LoVo (cell line): Measurements from ENCODE around the gene IQGAP1.
A peak's percentile ranks its signal among the peaks of the same experiment; 100 is the strongest.

Experiments
- DNase-seq: peaks from one replicate; pipeline ENCODE4 v3.0.0-alpha.2; 2016; ENCODE audit warnings: low spot score

Gene IQGAP1

DNA sequence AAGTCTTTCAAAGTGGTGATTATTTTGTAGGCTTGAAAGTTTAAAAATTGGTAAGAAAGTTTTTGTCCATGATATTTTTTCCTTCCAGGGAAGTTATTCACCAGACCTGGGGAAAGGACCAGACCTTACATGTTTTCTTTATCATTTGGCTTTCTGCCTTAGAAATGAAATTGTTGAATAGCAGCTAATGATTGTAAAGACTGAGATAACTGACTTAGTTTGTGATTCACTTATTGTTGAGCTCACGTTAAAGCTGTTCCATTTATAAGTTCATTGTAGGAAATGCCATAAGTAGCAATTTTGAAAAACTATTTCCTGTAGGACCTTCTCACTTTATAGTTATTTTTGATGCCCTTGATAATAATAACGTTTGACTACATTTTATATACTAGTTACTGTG lies 51.9 kb downstream of the IQGAP1 start:
- DNase-seq, result no peak

DNA sequence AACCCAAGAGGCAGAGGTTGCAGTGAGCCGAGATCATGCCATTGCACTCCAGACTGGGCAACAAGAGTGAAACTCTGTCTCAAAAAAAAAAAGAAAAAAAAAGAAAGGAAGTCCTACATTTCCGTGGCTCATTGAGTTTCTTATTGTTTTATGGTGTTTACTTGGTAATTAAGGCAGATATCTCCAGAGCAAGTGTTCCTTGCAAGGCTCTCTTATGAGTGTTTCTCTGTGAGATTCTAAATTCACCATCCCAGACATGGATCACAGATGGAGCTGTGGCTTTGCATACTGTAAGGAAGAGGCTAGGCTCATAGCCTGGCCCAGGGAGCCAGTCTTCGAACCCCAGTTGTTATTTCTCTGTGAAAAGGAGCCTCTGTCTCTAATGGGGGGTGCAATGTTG lies 53.0 kb downstream of the IQGAP1 start:
- DNase-seq, result no peak

DNA sequence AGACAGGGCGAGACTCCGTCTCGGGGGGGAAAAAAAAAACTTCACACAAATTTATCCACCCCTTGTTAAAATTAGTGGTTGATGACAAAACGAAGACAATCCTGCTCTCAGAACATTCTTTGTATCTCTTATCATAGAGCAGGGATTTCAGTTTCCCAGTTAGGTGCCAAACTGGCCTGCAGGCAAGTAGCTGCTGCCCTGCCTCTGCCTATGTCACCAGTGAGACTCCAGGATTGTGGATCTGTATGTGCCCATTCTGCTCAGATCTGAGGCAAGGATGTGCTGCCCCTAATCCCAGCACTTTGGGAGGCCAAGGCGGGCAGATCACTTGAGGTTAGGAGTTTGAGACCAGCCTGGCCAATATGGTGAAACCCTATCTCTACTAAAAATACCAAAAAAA lies 54.4 kb downstream of the IQGAP1 start:
- DNase-seq, result no peak

DNA sequence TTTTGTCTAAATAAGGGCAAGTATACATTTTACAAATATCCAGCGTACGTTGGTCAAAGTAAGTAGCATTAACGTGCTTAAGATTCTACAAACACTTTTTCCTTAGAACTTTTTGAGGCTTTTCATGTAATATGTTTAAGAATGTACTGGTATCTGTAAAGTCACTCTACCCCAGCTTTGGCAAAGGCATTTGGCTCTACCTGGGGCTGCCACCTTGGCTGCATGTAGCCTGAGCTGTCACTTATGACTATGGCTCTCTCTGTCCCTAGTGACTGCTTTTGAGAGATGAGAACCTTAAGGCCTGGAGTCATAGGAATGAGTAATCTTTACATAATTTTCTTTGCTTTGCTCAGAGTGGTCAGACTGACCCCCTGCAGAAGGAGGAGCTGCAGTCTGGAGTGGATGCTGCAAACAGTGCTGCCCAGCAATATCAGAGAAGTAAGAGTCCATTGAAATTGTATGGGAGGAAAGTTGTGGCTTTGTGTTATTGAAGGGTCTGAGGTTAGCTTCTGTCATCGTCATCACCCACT lies 61.2 kb downstream of the IQGAP1 start:
- DNase-seq, result no peak

DNA sequence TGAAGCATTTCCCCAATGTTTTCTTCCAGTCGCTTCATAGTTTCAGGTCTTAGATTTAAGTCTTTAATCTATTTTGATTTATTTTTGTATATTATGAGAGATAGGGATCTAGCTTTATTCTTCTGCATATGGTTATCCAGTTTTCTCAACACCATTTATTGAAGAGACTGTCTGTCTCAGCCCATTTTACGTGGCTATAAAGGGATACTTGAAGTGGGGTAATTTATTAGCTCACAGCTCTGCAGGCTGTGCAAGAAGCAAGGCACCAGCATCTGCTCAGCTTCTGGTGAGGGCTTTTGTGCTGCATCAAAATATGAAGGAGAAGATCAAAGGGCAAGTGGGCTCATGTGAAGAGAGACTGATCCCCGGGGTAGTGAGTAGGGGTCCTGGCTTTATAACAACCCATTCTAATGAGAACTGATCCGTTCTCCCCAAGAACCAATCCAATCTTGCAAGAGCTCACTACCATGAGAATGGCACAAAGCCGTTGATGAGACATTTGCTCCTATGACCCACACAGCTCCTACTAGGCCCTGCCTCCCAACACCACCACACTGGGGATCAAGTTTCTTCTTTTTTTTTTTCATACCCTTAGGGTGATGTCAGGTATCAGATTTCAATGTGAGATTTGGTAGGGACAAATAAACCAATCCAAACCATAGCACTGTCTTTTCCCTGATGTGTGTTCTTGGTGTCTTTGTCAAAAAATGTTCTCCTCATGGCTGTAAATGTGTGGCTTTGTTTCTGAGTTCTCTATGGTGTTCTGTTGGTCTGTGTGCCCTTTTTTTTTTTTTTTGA lies 63.2 kb downstream of the IQGAP1 start:
- no peak for DNase-seq

DNA sequence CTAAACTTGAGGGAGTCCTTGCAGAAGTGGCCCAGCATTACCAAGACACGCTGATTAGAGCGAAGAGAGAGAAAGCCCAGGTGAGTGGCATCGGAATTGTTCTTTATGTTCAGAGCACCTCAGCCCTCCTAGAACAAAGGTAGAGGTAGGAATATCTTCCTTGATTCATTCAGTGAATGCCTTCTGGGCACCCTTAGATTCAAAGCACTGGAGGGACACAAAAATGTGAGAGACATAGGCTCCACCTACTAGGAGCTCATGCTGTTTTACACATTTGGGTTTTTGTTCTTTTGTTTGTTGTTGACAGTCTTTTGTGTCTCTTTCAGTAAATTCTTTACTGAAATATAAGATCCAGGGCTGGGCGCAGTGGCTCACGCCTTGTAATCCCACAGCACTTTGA lies 68.2 kb downstream of the IQGAP1 start:
- DNase-seq, result no peak

DNA sequence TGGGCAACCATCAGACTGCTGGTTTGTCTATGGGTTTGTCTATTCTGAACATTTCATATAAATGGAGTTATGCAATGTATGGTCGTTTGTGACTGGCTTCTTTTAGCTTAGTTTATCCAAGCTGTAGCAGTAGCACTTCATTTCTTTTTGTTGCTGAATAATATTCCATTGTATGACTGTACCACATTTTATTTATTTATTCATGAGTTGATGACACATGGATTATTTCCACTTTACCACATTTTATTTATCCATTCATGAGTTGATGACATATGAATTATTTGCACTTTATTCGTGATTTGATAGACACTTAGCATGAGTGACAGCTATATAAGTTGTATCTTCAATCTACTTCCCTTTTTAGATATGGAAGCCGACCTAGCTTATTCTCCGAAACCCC lies 70.0 kb downstream of the IQGAP1 start:
- no peak for DNase-seq

DNA sequence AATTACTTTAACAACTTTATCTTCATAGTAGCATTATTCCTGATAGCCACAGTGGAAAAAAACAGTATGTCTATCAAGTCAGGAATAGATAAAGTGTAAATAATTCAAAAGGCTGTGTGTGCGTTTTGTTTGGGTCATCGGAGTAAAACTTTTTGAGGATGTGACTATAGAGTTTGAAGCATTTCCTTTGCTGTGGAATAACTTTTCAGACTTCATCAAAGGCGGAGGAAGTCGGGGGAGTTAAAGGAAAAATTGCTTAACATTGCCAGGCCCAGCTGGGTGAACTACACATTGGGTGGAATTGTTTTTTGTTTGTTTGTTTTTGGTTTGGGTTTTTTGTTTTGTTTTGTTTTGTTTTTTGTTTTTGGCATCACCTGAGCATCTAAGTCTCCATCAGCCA lies 71.3 kb downstream of the IQGAP1 start:
- no peak for DNase-seq

DNA sequence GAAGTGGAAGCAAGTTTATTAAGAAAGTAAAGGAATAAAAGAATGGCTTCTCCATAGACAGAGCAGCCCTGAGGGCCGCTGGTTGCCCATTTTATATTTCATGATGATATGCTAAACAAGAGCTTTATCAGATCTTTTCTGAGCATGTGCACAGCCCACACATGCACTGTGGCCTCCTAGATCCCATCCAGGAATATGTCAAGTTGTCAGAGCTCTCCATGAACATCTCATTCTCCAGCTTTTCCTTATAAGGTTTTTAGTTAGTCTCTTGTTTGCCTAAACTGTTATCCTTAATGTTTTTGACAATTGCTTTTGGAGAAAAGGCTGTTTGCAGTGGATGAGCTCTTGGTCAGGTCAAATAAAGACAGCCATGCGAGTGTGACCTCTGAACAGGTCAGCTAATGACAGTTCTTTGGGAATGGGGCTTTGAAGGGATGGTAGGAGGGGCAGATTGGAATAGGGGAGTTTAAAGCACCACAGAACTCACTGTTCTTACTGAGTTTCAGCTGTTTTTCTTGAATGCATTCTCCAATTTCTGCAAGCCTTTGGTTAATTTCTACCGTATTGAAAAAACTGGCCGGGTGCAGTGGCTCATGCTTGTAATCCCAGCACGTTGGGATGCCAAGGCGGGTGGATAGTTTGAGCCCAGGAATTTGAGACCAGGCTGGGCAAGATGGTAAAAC lies 72.2 kb downstream of the IQGAP1 start:
- DNase-seq, result no peak

DNA sequence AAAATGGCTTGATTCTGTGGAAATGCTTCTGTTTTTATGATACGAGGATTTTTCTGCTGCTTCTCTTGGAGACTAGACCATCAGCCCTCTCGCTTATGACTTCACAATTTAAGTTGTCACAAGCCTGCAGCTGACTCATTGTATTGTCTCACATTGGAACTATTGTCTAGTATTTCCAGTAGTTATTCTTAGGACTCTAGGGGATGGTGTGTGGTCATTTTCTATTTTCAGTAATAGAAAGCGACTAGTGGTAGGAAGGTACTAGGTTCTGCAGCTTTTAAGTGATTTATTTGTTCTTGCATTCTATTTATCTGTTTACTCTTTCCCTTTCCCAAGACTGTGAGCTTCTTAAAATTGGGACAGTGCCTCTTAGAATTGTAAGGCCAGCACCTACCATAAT lies 75.3 kb downstream of the IQGAP1 start:
- no peak for DNase-seq

DNA sequence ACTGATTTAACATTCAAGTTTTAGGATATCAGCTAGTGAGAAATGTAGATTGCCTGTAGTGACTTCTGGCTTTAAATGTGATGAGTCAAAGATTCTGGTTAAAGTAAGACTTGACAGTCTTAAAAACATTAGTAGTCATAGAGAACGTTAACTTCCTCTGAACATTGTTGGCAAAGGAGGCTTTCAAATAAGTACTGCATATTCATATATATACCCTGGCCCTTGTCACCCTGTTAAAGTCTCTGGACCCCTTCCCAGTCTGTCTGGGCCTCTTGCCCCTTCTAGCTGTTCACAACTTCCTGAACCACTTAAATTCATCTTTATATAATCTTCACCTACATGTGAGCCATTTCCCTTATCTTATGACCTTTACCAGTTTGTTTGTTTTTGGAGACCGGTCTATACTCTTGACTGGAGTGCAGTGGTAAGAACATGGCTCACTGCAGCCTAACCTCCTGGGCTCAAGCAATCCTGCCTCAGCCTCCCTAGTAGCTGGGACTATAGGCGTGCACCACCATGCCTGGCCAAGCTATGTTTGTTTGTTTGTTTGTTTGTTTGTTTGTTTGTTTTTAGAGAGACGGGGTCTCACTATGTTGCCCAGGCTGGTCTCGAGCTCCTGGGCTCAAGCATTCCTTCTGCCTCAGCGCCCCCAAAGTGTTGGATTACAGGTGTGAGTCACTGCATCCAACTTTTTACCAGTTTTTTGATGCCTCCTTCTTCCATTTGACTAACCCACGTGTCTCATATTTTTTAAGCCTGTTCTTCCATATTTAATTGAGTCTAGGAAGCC lies 77.3 kb downstream of the IQGAP1 start:
- DNase-seq, result no peak

DNA sequence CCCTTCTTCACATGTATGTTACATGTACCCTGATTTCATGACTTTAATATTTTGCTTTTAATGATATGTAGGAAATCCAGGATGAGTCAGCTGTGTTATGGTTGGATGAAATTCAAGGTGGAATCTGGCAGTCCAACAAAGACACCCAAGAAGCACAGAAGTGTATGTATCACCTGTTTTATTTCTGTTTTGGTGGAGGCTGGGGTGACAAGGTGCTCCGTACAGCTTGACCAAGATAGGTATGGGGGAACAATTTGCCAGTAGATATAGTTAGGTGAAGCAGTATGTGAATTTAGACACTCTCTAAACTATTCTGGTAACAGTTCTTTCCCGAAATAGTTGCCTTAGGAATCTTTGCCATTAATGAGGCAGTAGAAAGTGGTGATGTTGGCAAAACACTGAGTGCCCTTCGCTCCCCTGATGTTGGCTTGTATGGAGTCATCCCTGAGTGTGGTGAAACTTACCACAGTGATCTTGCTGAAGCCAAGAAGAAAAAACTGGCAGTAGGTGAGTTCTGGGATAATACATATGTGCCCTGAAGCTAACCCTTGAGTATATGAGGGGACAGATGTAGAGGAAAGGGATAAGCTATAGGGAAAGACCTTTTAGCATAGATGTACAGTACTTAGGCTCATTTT lies 78.0 kb downstream of the IQGAP1 start:
- DNase-seq, result no peak

DNA sequence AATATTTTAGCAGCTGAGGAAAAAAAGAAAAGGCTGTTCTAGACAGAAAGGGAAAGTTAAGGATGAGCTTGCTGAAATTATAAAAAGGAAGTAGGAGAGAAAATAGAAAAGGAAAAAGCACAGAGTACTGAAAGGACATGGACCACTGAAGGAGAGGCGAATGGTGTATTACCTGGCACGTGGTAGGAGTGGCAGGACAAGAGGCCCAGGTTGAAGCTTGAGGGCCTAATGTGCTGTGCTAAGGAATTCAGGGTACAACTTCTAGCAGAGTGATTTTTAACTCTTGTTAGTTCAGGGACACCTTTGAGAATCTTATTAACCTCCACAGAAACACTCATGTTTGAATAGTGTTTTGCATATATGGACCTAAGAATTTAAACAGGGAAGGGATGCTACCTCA lies 81.7 kb downstream of the IQGAP1 start:
- DNase-seq, result no peak

DNA sequence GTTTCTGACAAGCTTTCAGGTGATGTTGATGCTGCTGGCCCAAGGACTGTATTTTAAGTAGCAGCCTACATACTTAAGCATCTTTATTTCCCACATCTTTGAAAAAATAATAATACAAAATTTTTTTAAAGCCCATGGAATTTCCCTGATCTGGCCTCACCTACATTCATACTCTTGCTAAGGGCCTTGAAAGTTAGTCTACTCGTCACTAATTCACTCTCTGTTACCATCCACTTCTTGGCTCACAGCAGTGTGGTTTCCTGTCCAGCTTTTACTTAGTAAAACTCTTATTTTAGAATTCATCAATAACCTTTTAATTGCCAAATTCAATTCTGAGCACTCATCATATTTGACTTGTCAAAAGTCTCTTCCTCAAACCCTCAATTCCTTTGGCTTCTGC lies 82.4 kb downstream of the IQGAP1 start:
- no peak for DNase-seq

DNA sequence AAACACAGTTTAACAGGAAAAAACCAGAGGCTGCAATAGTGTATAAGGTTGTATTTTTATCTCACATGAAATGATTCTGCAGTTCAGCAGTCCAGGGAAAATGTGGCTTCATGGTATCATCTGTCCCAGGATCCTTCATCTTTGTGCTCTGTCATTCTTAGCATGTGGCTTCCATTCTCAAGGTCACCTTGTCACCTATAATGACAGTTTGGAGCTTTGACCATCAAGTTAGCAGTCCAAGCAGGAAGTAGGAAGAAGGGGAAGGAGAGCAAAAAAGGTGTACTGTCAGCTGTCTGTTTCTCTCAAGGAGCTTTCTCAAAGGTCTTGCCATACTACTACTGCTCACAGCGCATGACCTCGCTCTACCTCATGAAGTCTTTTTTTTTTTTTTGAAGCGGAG lies 83.1 kb downstream of the IQGAP1 start:
- no peak for DNase-seq

DNA sequence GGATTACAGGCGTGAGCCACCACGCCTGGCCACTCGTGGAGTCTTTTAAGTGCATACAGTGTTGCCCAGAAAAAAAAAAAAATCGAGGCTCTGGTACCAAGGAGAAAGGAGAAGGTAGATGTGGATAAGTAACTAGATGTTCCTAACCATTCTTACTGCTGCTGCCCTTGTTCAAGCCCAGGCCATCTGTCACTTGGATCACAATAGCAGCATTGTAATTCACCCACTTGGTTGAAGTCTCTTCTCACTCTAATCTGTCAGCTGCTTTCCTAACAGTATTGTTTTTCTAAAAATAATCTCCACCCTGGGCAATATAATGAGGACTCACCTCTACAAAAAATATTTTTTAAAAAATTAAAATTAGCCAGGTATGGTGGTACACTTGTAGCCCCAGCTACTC lies 83.7 kb downstream of the IQGAP1 start:
- DNase-seq, result no peak

DNA sequence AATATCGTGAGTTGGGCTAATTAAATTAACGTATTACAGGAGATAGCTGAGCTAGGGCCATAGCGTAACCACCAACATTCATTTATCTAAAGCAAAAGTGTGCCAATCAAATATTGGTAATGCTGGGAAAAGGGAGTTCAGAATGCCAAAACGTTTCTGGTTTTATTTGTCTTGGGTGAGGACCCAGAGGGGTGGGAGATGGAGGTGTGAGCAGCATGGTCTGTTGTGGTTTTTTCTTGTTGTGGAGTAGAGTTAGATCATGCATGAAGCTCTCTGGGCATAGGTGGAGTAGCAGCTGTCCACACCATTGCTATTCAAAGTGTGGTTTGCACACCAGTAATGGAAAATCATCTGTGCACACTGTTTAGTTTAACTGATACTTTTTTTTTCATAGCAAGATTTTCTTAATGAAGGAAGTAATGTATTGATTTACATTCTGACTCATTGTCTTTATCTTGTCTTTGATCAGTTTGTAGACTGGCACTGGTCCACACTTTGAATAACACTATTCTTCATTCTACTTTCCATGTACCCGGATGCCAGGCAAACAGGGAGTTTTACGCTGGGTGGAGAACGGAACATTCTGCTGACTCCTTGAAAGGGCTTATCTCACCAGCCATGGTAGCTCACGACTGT lies 90.9 kb downstream of the IQGAP1 start:
- peak; percentile 38 for DNase-seq

DNA sequence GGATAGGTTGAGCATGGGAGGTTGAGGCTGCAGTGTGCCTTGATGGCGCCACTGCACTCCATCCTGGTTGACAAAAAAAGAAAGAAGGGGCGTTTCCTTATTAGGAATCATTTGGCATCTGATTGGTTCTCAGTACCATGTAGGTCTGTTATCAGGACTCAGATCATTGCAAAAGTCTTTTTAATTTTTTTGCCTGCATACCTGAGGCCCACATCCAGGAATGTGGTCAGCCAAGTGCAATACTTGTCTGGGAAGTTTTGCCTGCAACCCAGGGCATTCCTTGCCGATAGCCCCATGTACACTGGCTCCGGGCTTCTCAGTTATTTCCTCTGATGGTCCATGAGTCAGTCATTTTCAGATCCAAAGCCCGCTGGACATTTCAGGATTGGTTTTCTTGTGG lies 91.6 kb downstream of the IQGAP1 start:
- no peak for DNase-seq

DNA sequence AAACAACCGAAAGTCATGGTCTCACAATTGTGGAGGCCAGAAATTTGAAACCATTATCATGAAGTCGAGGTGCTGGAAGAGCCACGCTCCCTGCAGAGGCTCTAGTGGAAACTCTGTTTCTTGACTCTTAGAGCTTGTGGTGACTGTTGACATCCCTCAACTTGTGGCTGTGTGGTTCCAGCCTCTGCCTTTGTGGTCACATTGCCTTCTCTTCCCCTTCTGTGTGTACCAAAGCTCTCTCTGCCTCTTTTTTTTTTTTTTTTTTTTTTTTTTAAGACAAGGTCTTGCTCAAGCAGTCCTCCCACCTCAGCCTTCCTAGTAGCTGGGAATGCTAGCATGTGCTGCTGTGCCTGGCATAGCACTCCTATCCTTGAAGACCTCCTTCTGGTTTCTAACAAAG lies 93.0 kb downstream of the IQGAP1 start:
- DNase-seq, result no peak

DNA sequence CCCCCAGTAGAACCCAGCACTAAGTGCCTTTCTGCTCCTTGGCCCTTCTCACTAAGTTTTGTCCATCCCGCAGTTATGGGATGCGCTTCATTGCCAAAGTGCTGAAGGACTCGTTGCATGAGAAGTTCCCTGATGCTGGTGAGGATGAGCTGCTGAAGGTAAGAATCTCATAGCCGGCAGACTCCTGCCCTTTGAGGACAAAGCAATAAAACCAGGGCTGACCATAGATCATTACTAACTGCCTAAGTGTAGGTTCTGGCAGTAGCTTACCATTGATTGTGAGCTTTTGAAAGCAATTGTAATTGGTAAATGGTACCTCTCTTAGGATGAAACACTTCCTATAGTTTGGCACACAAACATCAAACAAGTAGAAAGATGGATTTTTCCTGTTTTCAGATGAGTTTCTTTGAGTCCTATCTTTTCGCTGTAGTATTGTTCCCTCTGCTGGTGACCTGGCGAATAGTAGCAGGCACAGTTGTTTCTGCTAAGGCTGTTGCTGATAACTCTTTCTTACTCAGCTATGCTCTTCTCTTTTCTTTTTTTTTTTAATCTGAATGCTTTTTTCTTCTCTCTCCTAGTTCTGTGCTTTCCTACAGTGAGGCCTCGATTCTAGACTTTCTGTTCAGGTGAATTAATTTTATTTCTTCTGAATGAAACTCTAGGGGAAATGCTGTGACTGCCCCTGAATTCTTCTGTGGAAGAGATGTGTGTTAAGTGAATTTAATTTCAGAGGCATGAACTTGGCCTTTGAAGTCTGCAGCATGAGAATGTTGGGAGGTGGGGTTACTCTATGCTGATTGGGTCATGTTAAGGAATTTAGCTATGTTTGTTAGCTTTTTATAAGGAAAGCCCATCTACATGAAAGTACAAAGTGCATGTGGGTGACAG lies 94.3 kb downstream of the IQGAP1 start:
- DNase-seq, result peak; percentile 25

DNA sequence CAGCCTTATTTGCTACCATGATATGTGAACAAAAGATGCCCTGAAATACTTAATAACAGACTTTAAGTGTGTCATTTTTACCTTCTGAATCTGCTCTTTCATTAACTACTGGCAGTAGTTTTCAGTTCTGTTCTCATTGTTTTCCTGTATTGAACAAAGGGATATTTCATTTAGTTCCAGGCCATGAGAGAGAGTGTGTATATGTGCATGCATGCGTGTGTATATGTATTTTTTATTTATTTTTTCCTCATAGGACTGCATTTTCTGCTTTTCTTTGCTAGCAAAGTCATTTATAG lies 94.9 kb downstream of the IQGAP1 start:
- DNase-seq, result no peak
